ENCODE results near the gene TEAD1. TPM values are rescaled to one million over a fixed set of nuclear protein-coding genes. Genes with fewer than 3 reads are reported as not detected.

TEAD1 gene
- total RNA-seq, 1 donor from 2014 or later = 62.5 TPM

- TF ChIP-seq CTCF (IDR thresholded peaks at IDR 0.05; ENCODE audit: partially characterized antibody, unreplicated experiment) = no peak
These were observed 60.4 kb downstream of the TEAD1 start for GRCh38 chr11:12734625-12735024.

GRCh38 chr11:12735262-12735661, 61.0 kb downstream of the TEAD1 start:
- Mint-ChIP-seq H3K4me1 (ENCODE audit: low read depth, unreplicated experiment) (peaks cover 4% of the 10 kb centered on the region), H3K9me3 (ENCODE audit: unreplicated experiment) (no peaks in the 10 kb centered on the region), H3K27ac (ENCODE audit: unreplicated experiment) (no peak overlapping the region), H3K27me3 (ENCODE audit: unreplicated experiment) (no peaks in the 10 kb centered on the region), H3K4me3 (ENCODE audit: unreplicated experiment) (no peak overlapping the region), H3K36me3 (ENCODE audit: unreplicated experiment) (no peaks in the 10 kb centered on the region)
- no peak for DNase-seq
- TF ChIP-seq CTCF (IDR thresholded peaks at IDR 0.05; ENCODE audit: partially characterized antibody, unreplicated experiment) = no peak

More at GRCh38 chr11:12734625-12735024, 60.4 kb downstream of the TEAD1 start:
- H3K27me3 Mint-ChIP-seq (ENCODE audit: unreplicated experiment) = no peaks in the 10 kb centered on the region
- H3K9me3 Mint-ChIP-seq (ENCODE audit: unreplicated experiment) = no peaks in the 10 kb centered on the region
- no peak overlapping the region for H3K4me3 Mint-ChIP-seq (ENCODE audit: unreplicated experiment)
- H3K4me1 Mint-ChIP-seq (ENCODE audit: low read depth, unreplicated experiment) = peaks cover 4% of the 10 kb centered on the region
- H3K36me3 Mint-ChIP-seq (ENCODE audit: unreplicated experiment) = no peaks in the 10 kb centered on the region
- no peak overlapping the region for H3K27ac Mint-ChIP-seq (ENCODE audit: unreplicated experiment)
- DNase-seq = no peak

GRCh38 chr11:12737024-12737423, 62.8 kb downstream of the TEAD1 start:
- Mint-ChIP-seq H3K4me3 (ENCODE audit: unreplicated experiment) (no peak overlapping the region), H3K36me3 (ENCODE audit: unreplicated experiment) (no peaks in the 10 kb centered on the region), H3K27me3 (ENCODE audit: unreplicated experiment) (no peaks in the 10 kb centered on the region), H3K27ac (ENCODE audit: unreplicated experiment) (no peak overlapping the region), H3K4me1 (ENCODE audit: low read depth, unreplicated experiment) (peaks cover 4% of the 10 kb centered on the region), H3K9me3 (ENCODE audit: unreplicated experiment) (no peaks in the 10 kb centered on the region)
- DNase-seq = no peak
- no peak for TF ChIP-seq CTCF (IDR thresholded peaks at IDR 0.05; ENCODE audit: partially characterized antibody, unreplicated experiment)

GRCh38 chr11:12741671-12742216, 67.5 kb downstream of the TEAD1 start:
- Mint-ChIP-seq H3K27ac (ENCODE audit: unreplicated experiment) (no peak overlapping the region), H3K9me3 (ENCODE audit: unreplicated experiment) (no peaks in the 10 kb centered on the region), H3K27me3 (ENCODE audit: unreplicated experiment) (peaks cover 3% of the 10 kb centered on the region), H3K36me3 (ENCODE audit: unreplicated experiment) (no peaks in the 10 kb centered on the region), H3K4me3 (ENCODE audit: unreplicated experiment) (no peak overlapping the region), H3K4me1 (ENCODE audit: low read depth, unreplicated experiment) (peaks cover 18% of the 10 kb centered on the region)
- no peak for TF ChIP-seq CTCF (IDR thresholded peaks at IDR 0.05; ENCODE audit: partially characterized antibody, unreplicated experiment)
- DNase-seq = no peak

GRCh38 chr11:12743834-12744449, 69.7 kb downstream of the TEAD1 start:
- no peak for DNase-seq
- Mint-ChIP-seq H3K9me3 (ENCODE audit: unreplicated experiment) (no peaks in the 10 kb centered on the region), H3K4me3 (ENCODE audit: unreplicated experiment) (no peak overlapping the region), H3K4me1 (ENCODE audit: low read depth, unreplicated experiment) (peaks cover 27% of the 10 kb centered on the region), H3K27ac (ENCODE audit: unreplicated experiment) (no peak overlapping the region), H3K36me3 (ENCODE audit: unreplicated experiment) (no peaks in the 10 kb centered on the region), H3K27me3 (ENCODE audit: unreplicated experiment) (peaks cover 8% of the 10 kb centered on the region)
- no peak for TF ChIP-seq CTCF (IDR thresholded peaks at IDR 0.05; ENCODE audit: partially characterized antibody, unreplicated experiment)
